Spinal cord (tissue), 10 donors: Measurements from ENCODE around the gene GCLC. TPM values are rescaled to one million over a fixed set of nuclear protein-coding genes. Genes with fewer than 3 reads are reported as not detected.

Source experiments
- DNase-seq, 6 donors: peaks; one replicate each; pipeline versions ENCODE4 v3.0.0 to v3.0.0-alpha.2; 2013 to 2015; ENCODE audit warnings: low spot score in 6 of 6, low read depth in 4 of 6
- H3K27ac ChIP-seq: one replicate; pipeline ENCODE4 v1.5.1; 2013; ENCODE audit warnings: low read depth, low read length, control low read depth
- H3K27me3 ChIP-seq: one replicate; pipeline ENCODE4 v1.6.1; 2013; ENCODE audit warnings: low read length; ENCODE audit not compliant: control insufficient read depth, insufficient read depth
- H3K36me3 ChIP-seq: one replicate; pipeline ENCODE4 v1.6.1; 2013; ENCODE audit warnings: low read length; ENCODE audit not compliant: control insufficient read depth, insufficient read depth
- H3K4me1 ChIP-seq: one replicate; pipeline ENCODE4 v1.6.1; 2013; ENCODE audit warnings: low read length; ENCODE audit not compliant: control insufficient read depth, insufficient read depth
- H3K4me3 ChIP-seq: one replicate; pipeline ENCODE4 v1.5.1; 2013; ENCODE audit warnings: low read depth, low read length, control low read depth
- H3K9me3 ChIP-seq: one replicate; pipeline ENCODE4 v1.6.1; 2013; ENCODE audit warnings: low read length; ENCODE audit not compliant: control insufficient read depth, insufficient read depth
- WGBS: methylation state at CpG from one replicate; pipeline ENCODE4 v1.1.5; 2013; ENCODE audit warnings: missing lambda C conversion rate; ENCODE audit not compliant: insufficient coverage; 5-methylcytosine and 5-hydroxymethylcytosine counted together
- polyA plus RNA-seq, 2 donors: library from polyadenylated mRNA; unstranded; fragments of 120-200 nt; gene quantifications; one replicate each; pipeline ENCODE4 v1.2.1, GENCODE V29; 2013; ENCODE audit not compliant: insufficient read length in 2 of 2
- total RNA-seq, 2 donors: library from RNA; depleted of rRNA in 1 of 2; stranded (reverse); fragments of 120-200 nt in 1 of 2; fragments of >200 nt in 1 of 2; gene quantifications; one replicate each; pipeline versions ENCODE4 v1.2.3 to v1.2.4, GENCODE V29; 2013 to 2014
- donor health status: healthy.

Gene GCLC
- total and polyA plus RNA-seq, 4 donors: 31.1 to 61.5 (median 38.6) TPM

DNA sequence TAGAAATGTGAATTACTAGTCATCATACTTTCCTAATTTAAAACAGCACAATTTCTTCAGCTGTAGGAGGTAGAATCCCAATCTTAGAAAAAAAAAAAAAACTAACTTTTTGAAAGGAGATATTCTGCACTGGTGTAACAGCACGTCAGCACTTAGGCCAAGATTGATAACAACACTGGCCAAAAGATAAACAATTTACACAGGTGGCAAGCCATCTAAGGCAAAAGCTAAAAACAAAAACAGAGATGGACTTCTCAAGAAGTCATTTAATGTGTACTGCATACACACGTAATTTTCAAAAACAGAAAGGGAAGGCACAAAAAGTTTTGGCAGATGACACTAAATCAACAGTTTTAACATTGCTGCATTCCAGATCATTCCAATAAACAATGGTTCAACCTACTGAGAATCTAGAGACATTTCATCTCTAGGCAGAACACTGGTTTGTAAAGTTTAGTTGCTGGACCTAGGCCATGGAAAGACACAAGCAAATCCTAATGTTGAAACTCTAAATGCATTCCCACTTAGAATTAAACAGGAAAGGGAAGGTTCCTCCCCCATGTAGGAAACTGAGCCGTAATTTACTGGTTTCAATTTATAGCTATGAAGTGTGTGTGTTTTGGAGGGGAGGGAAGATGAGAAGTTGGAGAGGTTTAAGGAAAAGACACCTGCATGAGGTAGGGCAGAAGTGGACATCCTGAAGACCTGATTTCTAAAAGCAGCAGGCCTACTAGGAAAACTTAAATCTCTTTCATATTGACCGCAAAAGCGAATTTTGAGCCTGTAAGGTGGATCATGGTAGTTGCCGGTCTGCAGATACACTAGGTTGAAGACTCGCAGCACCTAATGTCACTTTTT, 1.3 kb downstream of the GCLC start:
- Histone ChIP-seq H3K4me3 (peak overlapping the region; percentile 70), H3K27me3 (no peaks in the 10 kb centered on the region), H3K27ac (peak overlapping the region; percentile 71), H3K9me3 (no peaks in the 10 kb centered on the region), H3K4me1 (no peaks in the 10 kb centered on the region), H3K36me3 (no peaks in the 10 kb centered on the region)
- DNase-seq: peak in 2 of 6 donors; percentile 18 to 22
- WGBS: 8% methylated on average over 5 of the region's 7 CpGs

DNA sequence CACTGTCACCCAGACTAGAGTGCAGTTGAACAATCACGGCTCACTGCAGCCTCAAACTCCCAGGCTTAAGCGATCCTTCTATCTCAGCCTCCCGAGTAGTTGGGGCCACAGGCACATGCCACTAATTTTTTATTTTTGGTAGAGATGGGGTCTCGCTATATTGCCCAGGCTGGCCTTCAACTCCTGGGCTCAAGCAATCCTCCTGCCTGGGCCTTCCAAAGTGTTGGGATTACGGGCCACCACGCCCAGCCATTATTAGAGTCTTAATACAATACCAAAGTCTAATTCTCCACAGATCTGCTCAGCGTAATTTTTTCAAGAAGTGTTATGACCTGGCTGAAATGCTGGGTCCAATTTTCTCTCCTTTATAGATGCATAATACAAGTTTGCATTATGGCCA, 3.0 kb downstream of the GCLC start:
- Histone ChIP-seq H3K4me1 (no peaks in the 10 kb centered on the region), H3K4me3 (no peak overlapping the region), H3K9me3 (no peaks in the 10 kb centered on the region), H3K27me3 (no peaks in the 10 kb centered on the region), H3K27ac (no peak overlapping the region), H3K36me3 (no peaks in the 10 kb centered on the region)
- no peak for DNase-seq
- WGBS: 100% methylated on average over 3 of the region's 7 CpGs

DNA sequence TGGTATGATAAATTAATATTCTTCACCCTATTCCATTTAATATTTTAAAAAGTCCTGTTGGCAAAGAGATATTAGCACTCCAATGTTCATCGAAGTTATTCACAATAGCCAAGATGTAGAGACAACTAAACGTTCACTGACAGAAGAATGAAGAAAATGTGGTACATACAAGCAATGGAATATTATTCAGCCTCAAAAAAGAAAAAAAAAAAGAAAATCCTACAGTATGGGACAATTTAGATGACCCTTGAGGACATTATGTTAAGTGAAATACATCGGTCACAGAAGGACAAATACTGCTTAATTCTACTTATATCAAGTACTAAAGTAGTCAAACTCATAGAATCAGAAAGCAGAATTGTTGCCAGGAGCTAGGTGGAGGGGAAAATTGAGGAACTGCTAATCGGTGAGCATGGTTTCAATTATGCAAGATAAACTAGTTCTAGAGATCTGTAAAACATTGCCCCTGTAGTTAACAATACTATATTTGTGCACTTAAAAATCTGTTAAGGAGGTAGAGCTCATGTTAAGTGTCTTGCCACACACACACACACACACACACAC, 4.7 kb downstream of the GCLC start:
- Histone ChIP-seq H3K27me3 (no peaks in the 10 kb centered on the region), H3K4me3 (no peak overlapping the region), H3K36me3 (no peaks in the 10 kb centered on the region), H3K9me3 (no peaks in the 10 kb centered on the region), H3K4me1 (no peaks in the 10 kb centered on the region), H3K27ac (no peak overlapping the region)
- WGBS: no CpG with 5 or more reads among the region's 4 CpGs
- DNase-seq: no peak

DNA sequence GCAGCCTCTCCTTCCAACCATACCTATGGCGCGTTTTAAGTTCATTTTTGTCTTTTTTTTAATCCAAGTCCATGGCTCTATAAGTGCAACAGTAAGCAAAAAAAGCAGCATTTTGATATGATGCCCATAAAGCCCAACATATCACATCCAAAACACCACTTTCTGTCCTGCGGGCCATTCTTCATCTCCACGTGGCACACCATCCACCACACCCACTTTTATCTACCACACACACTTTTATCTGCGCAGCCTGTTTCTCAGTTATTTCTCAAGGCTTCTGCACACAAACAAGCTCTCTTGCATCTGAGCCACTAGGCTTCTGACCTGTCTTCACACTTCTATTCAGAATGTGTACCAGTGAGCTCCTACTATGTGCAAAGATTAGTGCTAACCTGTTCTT, 5.3 kb downstream of the GCLC start:
- no peaks in the 10 kb centered on the region for H3K4me1 ChIP-seq
- DNase-seq: no peak
- no peak overlapping the region for H3K27ac ChIP-seq
- WGBS: 96% methylated on average over 3 of the region's 5 CpGs
- no peak overlapping the region for H3K4me3 ChIP-seq
- H3K9me3 ChIP-seq: no peaks in the 10 kb centered on the region
- H3K27me3 ChIP-seq: no peaks in the 10 kb centered on the region
- H3K36me3 ChIP-seq: no peaks in the 10 kb centered on the region

DNA sequence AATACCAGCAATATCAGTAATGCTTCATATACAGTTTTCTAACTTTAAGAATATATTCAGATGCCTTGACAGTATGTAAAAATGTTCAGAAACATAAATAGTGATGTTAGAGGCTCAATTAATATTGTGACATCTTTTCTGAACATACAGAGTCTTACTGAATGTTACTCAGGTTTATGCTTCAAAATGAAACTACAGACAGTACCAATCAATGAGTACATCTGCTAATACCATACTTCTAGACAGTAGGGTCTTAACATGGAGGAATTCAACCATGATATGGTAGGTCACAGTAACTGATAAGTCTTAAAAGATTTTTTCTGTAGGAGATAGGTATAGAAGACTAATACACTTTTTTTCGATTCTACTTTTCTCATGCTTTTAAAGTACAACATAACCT, 8.3 kb downstream of the GCLC start:
- Histone ChIP-seq H3K27me3 (no peaks in the 10 kb centered on the region), H3K27ac (no peak overlapping the region), H3K36me3 (no peaks in the 10 kb centered on the region), H3K4me1 (no peaks in the 10 kb centered on the region), H3K4me3 (no peak overlapping the region), H3K9me3 (no peaks in the 10 kb centered on the region)
- no peak for DNase-seq
- WGBS: no CpG with 5 or more reads among the region's 1 CpG

DNA sequence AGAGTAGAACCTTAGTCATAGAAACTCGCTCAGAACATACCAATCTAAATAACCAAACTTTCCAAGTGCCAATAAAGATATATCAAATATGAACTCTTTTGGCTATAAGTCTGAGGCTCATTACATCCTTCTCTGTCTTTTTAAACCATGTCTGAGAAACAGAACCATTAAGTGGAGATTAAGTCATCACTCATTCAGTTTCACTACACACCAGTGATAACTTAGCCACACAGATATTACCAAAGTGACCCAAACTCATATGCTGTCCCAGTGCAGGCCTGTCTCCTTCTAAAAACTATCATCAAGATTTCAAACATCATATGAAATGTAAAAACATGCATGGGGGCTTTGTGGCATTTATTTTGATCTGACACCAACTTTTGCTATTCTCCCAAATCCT, 12.0 kb downstream of the GCLC start:
- Histone ChIP-seq H3K36me3 (no peaks in the 10 kb centered on the region), H3K27me3 (no peaks in the 10 kb centered on the region), H3K4me1 (no peaks in the 10 kb centered on the region), H3K9me3 (no peaks in the 10 kb centered on the region), H3K27ac (no peak overlapping the region), H3K4me3 (no peak overlapping the region)
- DNase-seq: no peak
- whole genome bisulfite sequencing: no CpG with 5 or more reads among the region's 1 CpG

DNA sequence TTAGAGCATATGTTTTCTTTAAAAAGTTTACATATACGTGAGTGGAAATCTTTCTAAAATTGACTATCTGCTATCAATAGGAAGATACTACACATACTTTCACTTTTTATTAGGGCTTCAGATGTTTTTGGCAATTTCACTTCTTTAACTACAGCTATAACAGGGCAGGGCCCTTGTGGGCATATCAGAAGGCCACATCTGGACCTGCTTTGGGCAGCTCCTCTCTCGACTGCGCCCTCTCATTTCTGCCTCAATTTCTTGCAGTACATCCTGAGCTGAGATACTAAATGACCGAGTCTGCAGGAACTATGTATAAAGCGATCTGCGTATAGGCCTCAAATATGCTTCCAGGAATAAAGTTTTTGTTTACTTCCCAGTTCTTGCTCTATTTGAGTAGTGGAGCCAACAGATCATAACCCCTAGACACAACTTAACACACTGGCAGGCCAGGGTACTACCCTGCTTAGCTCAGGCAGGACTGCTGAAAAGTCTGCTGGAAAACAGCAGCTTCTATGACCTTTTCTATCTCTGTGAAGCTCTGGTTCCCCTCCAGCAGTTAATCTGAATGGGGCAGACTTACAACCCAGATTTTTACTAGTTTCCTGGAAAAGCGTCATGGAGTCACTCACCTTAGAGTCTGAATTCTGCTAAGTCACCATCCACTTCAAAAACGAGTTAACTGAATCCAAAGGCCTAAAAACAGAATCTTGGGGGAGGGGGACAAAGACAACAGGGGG, 12.7 kb downstream of the GCLC start:
- Histone ChIP-seq H3K36me3 (no peaks in the 10 kb centered on the region), H3K27me3 (no peaks in the 10 kb centered on the region), H3K27ac (no peak overlapping the region), H3K9me3 (no peaks in the 10 kb centered on the region), H3K4me3 (no peak overlapping the region), H3K4me1 (peaks cover 2% of the 10 kb centered on the region)
- DNase-seq: no peak
- WGBS: 96% methylated on average over 3 of the region's 8 CpGs

GRCh38 chr6:53530780-53531386, 14.0 kb downstream of the GCLC start:
- Histone ChIP-seq H3K27me3 (no peaks in the 10 kb centered on the region), H3K4me1 (peaks cover 6% of the 10 kb centered on the region), H3K9me3 (no peaks in the 10 kb centered on the region), H3K27ac (no peak overlapping the region), H3K36me3 (no peaks in the 10 kb centered on the region), H3K4me3 (no peak overlapping the region)
- 97% methylated on average over 3 of the region's 6 CpGs for WGBS
- DNase-seq: no peak

DNA sequence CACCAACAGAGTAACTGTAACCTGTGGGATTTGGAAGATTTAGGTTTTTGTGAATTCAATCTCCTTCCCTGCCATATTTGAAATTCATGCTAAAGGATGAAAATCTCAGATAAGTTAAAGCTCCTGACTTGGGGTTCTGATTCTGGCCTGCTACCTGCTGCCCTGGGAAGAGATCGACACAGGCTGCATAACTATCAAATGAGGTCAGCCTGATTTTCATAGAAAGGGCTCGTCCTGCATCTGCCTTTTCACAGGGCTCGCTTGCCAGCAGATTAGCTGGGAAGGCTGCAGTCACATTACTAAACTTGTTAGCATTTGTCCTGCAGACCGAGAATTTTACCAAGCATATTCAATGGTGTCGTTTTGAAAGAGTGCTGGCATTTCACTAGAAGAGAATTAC, 14.6 kb downstream of the GCLC start:
- H3K27ac ChIP-seq: no peak overlapping the region
- H3K4me3 ChIP-seq: no peak overlapping the region
- 37% methylated on average over 3 of the region's 5 CpGs for WGBS
- H3K27me3 ChIP-seq: no peaks in the 10 kb centered on the region
- H3K9me3 ChIP-seq: no peaks in the 10 kb centered on the region
- H3K4me1 ChIP-seq: peaks cover 6% of the 10 kb centered on the region
- DNase-seq: no peak
- no peaks in the 10 kb centered on the region for H3K36me3 ChIP-seq
